H9 (cell line): ENCODE results near the gene MMP17. TPM values are rescaled to one million over a fixed set of nuclear protein-coding genes. Genes with fewer than 3 reads are reported as not detected.

ENCODE experiments used
- DNase-seq: peaks from one replicate; pipeline ENCODE4 v3.0.0-alpha.2; 2017
- H2AFZ ChIP-seq: one replicate; pipeline ENCODE4 v1.6.1; 2013; ENCODE audit warnings: mild to moderate bottlenecking, low read length, control low read depth, moderate library complexity
- H2AK5ac ChIP-seq: 2 replicates; pipeline ENCODE4 v1.6.1; 2013; ENCODE audit warnings: low read length, control low read depth, mixed read lengths; ENCODE audit not compliant: insufficient read length
- H2BK120ac ChIP-seq: one replicate; pipeline ENCODE4 v1.6.1; 2013; ENCODE audit warnings: low read depth, mild to moderate bottlenecking, low read length, control low read depth, inconsistent platforms; ENCODE audit not compliant: poor library complexity, severe bottlenecking
- H2BK12ac ChIP-seq: 2 replicates; pipeline ENCODE4 v1.6.1; 2013; ENCODE audit warnings: low read length, control low read depth, mixed read lengths, low read depth; ENCODE audit not compliant: insufficient read length
- H2BK15ac ChIP-seq: 2 replicates; pipeline ENCODE4 v1.6.1; 2013; ENCODE audit warnings: low read depth, low read length, control low read depth
- H2BK20ac ChIP-seq: one replicate; pipeline ENCODE4 v1.6.1; 2013; ENCODE audit warnings: low read depth, mild to moderate bottlenecking, low read length, control low read depth, inconsistent platforms; ENCODE audit not compliant: poor library complexity, severe bottlenecking
- H2BK5ac ChIP-seq: 2 replicates; pipeline ENCODE4 v1.6.1; 2013; ENCODE audit warnings: low read length, control low read depth, mixed read lengths; ENCODE audit not compliant: insufficient read length
- H3K14ac ChIP-seq: 2 replicates; pipeline ENCODE4 v1.6.1; 2013; ENCODE audit warnings: low read length, control low read depth; ENCODE audit not compliant: insufficient read depth
- H3K18ac ChIP-seq: 2 replicates; pipeline ENCODE4 v1.6.1; 2013; ENCODE audit warnings: low read depth, mild to moderate bottlenecking, mixed read lengths, low read length, control low read depth; ENCODE audit not compliant: insufficient read length
- H3K23ac ChIP-seq: 2 replicates; pipeline ENCODE4 v1.6.1; 2013; ENCODE audit warnings: low read length, control low read depth, mixed read lengths, low read depth; ENCODE audit not compliant: insufficient read length
- H3K23me2 ChIP-seq: 2 replicates; pipeline ENCODE4 v1.6.1; 2013; ENCODE audit warnings: low read depth, mild to moderate bottlenecking, mixed read lengths, low read length, control low read depth; ENCODE audit not compliant: insufficient read length, poor library complexity, severe bottlenecking
- H3K27ac ChIP-seq: 2 replicates; pipeline ENCODE4 v1.5.1; 2013; ENCODE audit warnings: low read length, control low read depth, mixed read lengths, low read depth; ENCODE audit not compliant: insufficient read length
- H3K27me3 ChIP-seq: 2 replicates; pipeline ENCODE4 v1.6.1; 2013; ENCODE audit warnings: low read length, control low read depth, inconsistent platforms; ENCODE audit not compliant: insufficient read depth
- H3K4ac ChIP-seq: 2 replicates; pipeline ENCODE4 v1.6.1; 2013; ENCODE audit warnings: low read depth, mild to moderate bottlenecking, control low read depth, inconsistent platforms, low read length, moderate library complexity
- H3K4me1 ChIP-seq: 2 replicates; pipeline ENCODE4 v1.6.1; 2013; ENCODE audit warnings: low read length, control low read depth, inconsistent platforms; ENCODE audit not compliant: insufficient read depth
- H3K4me2 ChIP-seq: 2 replicates; pipeline ENCODE4 v1.6.1; 2013; ENCODE audit warnings: low read length, control low read depth, mixed read lengths; ENCODE audit not compliant: insufficient read length, insufficient read depth
- H3K56ac ChIP-seq: 2 replicates; pipeline ENCODE4 v1.6.1; 2013; ENCODE audit warnings: low read depth, mild to moderate bottlenecking, mixed read lengths, low read length, control low read depth; ENCODE audit not compliant: insufficient read length
- H3K79me1 ChIP-seq: 2 replicates; pipeline ENCODE4 v1.6.1; 2013; ENCODE audit warnings: low read depth, mild to moderate bottlenecking, moderate library complexity, low read length, control low read depth, inconsistent platforms; ENCODE audit not compliant: insufficient read depth, poor library complexity, severe bottlenecking
- H3K79me2 ChIP-seq: 2 replicates; pipeline ENCODE4 v1.6.1; 2013; ENCODE audit warnings: low read length, control low read depth, inconsistent platforms; ENCODE audit not compliant: insufficient read depth
- H3K9ac ChIP-seq: 2 replicates; pipeline ENCODE4 v1.6.1; 2013; ENCODE audit warnings: low read length, control low read depth, mixed read lengths; ENCODE audit not compliant: insufficient read length; ENCODE audit errors: extremely low read depth
- H3K9me3 ChIP-seq: one replicate; pipeline ENCODE4 v1.6.1; 2013; ENCODE audit warnings: low read depth, low read length, inconsistent platforms; ENCODE audit not compliant: control insufficient read depth
- H3T11ph ChIP-seq: one replicate; pipeline ENCODE4 v1.6.1; 2013; ENCODE audit warnings: mild to moderate bottlenecking, low read length, control low read depth, inconsistent platforms
- H4K20me1 ChIP-seq: one replicate; pipeline ENCODE4 v1.6.1; 2013; ENCODE audit not compliant: control insufficient read depth, insufficient read length, insufficient read depth
- H4K5ac ChIP-seq: 2 replicates; pipeline ENCODE4 v1.6.1; 2013; ENCODE audit warnings: low read depth, mild to moderate bottlenecking, mixed read lengths, low read length, control low read depth; ENCODE audit not compliant: insufficient read length
- H4K8ac ChIP-seq: replicated peaks from 2 replicates; pipeline ENCODE4 v1.6.1; 2013; ENCODE audit warnings: low read length, control low read depth, mixed read lengths, low read depth; ENCODE audit not compliant: insufficient read length
- H4K91ac ChIP-seq: 2 replicates; pipeline ENCODE4 v1.6.1; 2013; ENCODE audit warnings: low read depth, mild to moderate bottlenecking, moderate library complexity, mixed read lengths, low read length, control low read depth; ENCODE audit not compliant: insufficient read length
- H3K27ac Mint-ChIP-seq, 3 experiments: 2 replicates in 2 of 3; 3 replicates in 1 of 3; pipeline ENCODE4 v1.8.0; 2020 to 2021; ENCODE audit warnings: mixed read lengths in 3 of 3, mild to moderate bottlenecking in 1 of 3, moderate library complexity in 1 of 3
- H3K27me3 Mint-ChIP-seq: 2 replicates; pipeline ENCODE4 v1.8.0; 2021; ENCODE audit warnings: low read depth, mild to moderate bottlenecking, moderate library complexity, mixed read lengths
- H3K36me3 Mint-ChIP-seq, 3 experiments: 2 replicates in 2 of 3; 3 replicates in 1 of 3; pipeline ENCODE4 v1.8.0; 2020 to 2021; ENCODE audit warnings: low read depth in 3 of 3, mixed read lengths in 3 of 3; ENCODE audit not compliant: insufficient read depth in 1 of 3
- H3K4me1 Mint-ChIP-seq, 2 experiments: 2 replicates each; pipeline ENCODE4 v1.8.0; 2020; ENCODE audit warnings: mixed read lengths in 2 of 2
- H3K4me3 Mint-ChIP-seq, 2 experiments: 2 replicates in 1 of 2; 3 replicates in 1 of 2; pipeline ENCODE4 v1.8.0; 2020 to 2021; ENCODE audit warnings: mild to moderate bottlenecking in 2 of 2, mixed read lengths in 2 of 2, moderate library complexity in 1 of 2
- H3K9me3 Mint-ChIP-seq, 2 experiments: 2 replicates in 1 of 2; 3 replicates in 1 of 2; pipeline ENCODE4 v1.8.0; 2020; ENCODE audit warnings: mild to moderate bottlenecking in 2 of 2, mixed read lengths in 2 of 2, moderate library complexity in 1 of 2
- WGBS: extraction: QIAGEN DNeasy Blood & Tissue Kit; methylation state at CpG from one replicate; pipeline ENCODE4 v1.1.7; 2013; ENCODE audit warnings: missing lambda C conversion rate, low lambda C conversion rate, mixed read lengths; ENCODE audit not compliant: insufficient read length; ENCODE audit errors: extremely low coverage; 5-methylcytosine and 5-hydroxymethylcytosine counted together
- total RNA-seq: library from RNA; stranded (reverse); gene quantifications from 2 replicates; pipeline ENCODE4 v1.2.1, GENCODE V29; 2021
- TF ChIP-seq, protein P1 (sequence below): fragments of 200-600 bp; sonication (generic); conservative IDR thresholded peaks from 3 replicates; pipeline ENCODE4 v1.8.0; 2021; ENCODE audit warnings: antibody characterized with exemption, mild to moderate bottlenecking

The MMP17 gene
- total RNA-seq, 1 experiment from 2014 or later, result 14.8 TPM

DNA sequence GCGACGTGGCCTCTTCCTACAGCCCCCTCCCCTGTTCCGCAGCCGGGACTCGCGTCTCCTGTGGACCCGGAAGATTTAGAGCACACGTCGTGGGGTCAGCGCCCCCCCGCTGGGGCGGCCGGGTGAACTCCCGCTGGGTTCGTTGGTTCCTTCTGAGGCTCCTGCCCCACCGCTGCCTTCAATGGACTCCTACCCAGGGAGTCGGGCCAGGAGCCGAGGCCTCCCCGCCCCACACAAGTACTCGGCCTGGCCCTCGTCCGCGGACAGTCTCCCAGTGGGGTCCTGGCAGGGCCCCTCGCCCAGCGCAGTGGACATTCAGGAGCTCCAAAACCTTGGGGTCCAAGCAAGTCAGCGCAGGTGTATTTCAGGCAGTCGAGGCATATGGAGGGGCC lies 1.2 kb downstream of the MMP17 start:
- Histone ChIP-seq H3K14ac (peak overlapping the region; percentile 58; the same call in 1 of the 2 replicates), H4K91ac (no peak overlapping the region), H3K27ac (no peak overlapping the region), H3K9ac (no peak overlapping the region), H2BK5ac (no peak overlapping the region), H2AK5ac (no peak overlapping the region), H3T11ph (no peak overlapping the region), H2BK15ac (no peak overlapping the region), H3K27me3 (no peaks in the 10 kb centered on the region; the same call in 1 of the 2 replicates), H3K4me2 (peak overlapping the region; percentile 79), H3K56ac (no peak overlapping the region), H3K4me1 (no peaks in the 10 kb centered on the region), H3K23ac (no peak overlapping the region), H2BK120ac (no peak overlapping the region), H3K18ac (no peak overlapping the region), H4K5ac (no peak overlapping the region), H3K4ac (no peak overlapping the region), H3K79me1 (no peaks in the 10 kb centered on the region), H2BK12ac (no peak overlapping the region), H4K8ac (no peak overlapping the region), H4K20me1 (peaks cover 3% of the 10 kb centered on the region), H2BK20ac (no peak overlapping the region), H2AFZ (no peak overlapping the region), H3K79me2 (no peaks in the 10 kb centered on the region; the same call in 1 of the 2 replicates), H3K9me3 (no peaks in the 10 kb centered on the region), H3K23me2 (peaks cover 21% of the 10 kb centered on the region)
- peak overlapping the region; percentile 62 to 88 for H3K4me3 Mint-ChIP-seq
- no peak overlapping the region for H3K27ac Mint-ChIP-seq
- H3K4me1 Mint-ChIP-seq, result peaks cover 2 to 24% of the 10 kb centered on the region in 2 experiments; a peak in 3 of 4 replicates
- no CpG with 5 or more reads among the region's 27 CpGs for WGBS
- H3K27me3 Mint-ChIP-seq, result peaks cover 53% of the 10 kb centered on the region
- no peaks in the 10 kb centered on the region for H3K9me3 Mint-ChIP-seq
- TF ChIP-seq, protein P1, sequence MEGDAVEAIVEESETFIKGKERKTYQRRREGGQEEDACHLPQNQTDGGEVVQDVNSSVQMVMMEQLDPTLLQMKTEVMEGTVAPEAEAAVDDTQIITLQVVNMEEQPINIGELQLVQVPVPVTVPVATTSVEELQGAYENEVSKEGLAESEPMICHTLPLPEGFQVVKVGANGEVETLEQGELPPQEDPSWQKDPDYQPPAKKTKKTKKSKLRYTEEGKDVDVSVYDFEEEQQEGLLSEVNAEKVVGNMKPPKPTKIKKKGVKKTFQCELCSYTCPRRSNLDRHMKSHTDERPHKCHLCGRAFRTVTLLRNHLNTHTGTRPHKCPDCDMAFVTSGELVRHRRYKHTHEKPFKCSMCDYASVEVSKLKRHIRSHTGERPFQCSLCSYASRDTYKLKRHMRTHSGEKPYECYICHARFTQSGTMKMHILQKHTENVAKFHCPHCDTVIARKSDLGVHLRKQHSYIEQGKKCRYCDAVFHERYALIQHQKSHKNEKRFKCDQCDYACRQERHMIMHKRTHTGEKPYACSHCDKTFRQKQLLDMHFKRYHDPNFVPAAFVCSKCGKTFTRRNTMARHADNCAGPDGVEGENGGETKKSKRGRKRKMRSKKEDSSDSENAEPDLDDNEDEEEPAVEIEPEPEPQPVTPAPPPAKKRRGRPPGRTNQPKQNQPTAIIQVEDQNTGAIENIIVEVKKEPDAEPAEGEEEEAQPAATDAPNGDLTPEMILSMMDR, result no peak
- peak; percentile 41 for DNase-seq
- peaks cover 0 to 2% (median 0%) of the 10 kb centered on the region in 3 experiments; a peak in 1 of 7 replicates for H3K36me3 Mint-ChIP-seq
